Trophoblast cell (in vitro differentiated cells and primary cell): Measurements from ENCODE around the gene SLC35F3.

Source experiments
- DNase-seq, 2 donors: peaks; one replicate each; pipeline ENCODE4 v3.0.0-alpha.2; 2016
- H2AFZ ChIP-seq: 2 replicates; pipeline ENCODE4 v1.6.1; 2013; ENCODE audit warnings: low read length, moderate library complexity, mild to moderate bottlenecking; ENCODE audit not compliant: insufficient read depth, poor library complexity
- H2AK5ac ChIP-seq: 2 replicates; pipeline ENCODE4 v1.6.1; 2013; ENCODE audit warnings: mild to moderate bottlenecking, low read length
- H2BK120ac ChIP-seq: 2 replicates; pipeline ENCODE4 v1.6.1; 2013; ENCODE audit warnings: low read length, mild to moderate bottlenecking, moderate library complexity; ENCODE audit not compliant: insufficient read depth, poor library complexity
- H2BK12ac ChIP-seq: 2 replicates; pipeline ENCODE4 v1.6.1; 2013; ENCODE audit warnings: mild to moderate bottlenecking, low read length, moderate library complexity
- H2BK5ac ChIP-seq: 2 replicates; pipeline ENCODE4 v1.6.1; 2013; ENCODE audit warnings: low read length, low read depth, moderate library complexity, mild to moderate bottlenecking; ENCODE audit not compliant: poor library complexity
- H3K14ac ChIP-seq: 2 replicates; pipeline ENCODE4 v1.6.1; 2013; ENCODE audit warnings: mild to moderate bottlenecking, low read length
- H3K18ac ChIP-seq: 2 replicates; pipeline ENCODE4 v1.6.1; 2013; ENCODE audit warnings: mild to moderate bottlenecking, low read length
- H3K23ac ChIP-seq: 2 replicates; pipeline ENCODE4 v1.6.1; 2013; ENCODE audit warnings: low read length
- H3K27ac ChIP-seq: 2 replicates; pipeline ENCODE4 v1.5.1; 2013; ENCODE audit warnings: low read depth, mild to moderate bottlenecking, inconsistent platforms, low read length, moderate library complexity
- H3K27me3 ChIP-seq: 2 replicates; pipeline ENCODE4 v1.6.1; 2013; ENCODE audit warnings: inconsistent platforms, mild to moderate bottlenecking, low read length, moderate library complexity; ENCODE audit not compliant: insufficient read depth
- H3K36me3 ChIP-seq, 2 experiments: 1 replicate in 1 of 2; 2 replicates in 1 of 2; pipeline ENCODE4 v1.6.1; 2013; ENCODE audit warnings: low read length in 2 of 2, mild to moderate bottlenecking in 2 of 2, moderate library complexity in 1 of 2; ENCODE audit not compliant: insufficient read depth in 2 of 2, control insufficient read depth in 1 of 2
- H3K4ac ChIP-seq: 2 replicates; pipeline ENCODE4 v1.6.1; 2013; ENCODE audit warnings: low read depth, mild to moderate bottlenecking, low read length, moderate library complexity
- H3K4me1 ChIP-seq, 2 experiments: 1 replicate in 1 of 2; 2 replicates in 1 of 2; pipeline ENCODE4 v1.6.1; 2013; ENCODE audit warnings: low read length in 2 of 2, mild to moderate bottlenecking in 2 of 2, moderate library complexity in 1 of 2; ENCODE audit not compliant: insufficient read depth in 2 of 2, control insufficient read depth in 1 of 2
- H3K4me2 ChIP-seq: 2 replicates; pipeline ENCODE4 v1.6.1; 2013; ENCODE audit warnings: inconsistent platforms, mild to moderate bottlenecking, low read length, moderate library complexity
- H3K4me3 ChIP-seq: 2 replicates; pipeline ENCODE4 v1.5.1; 2013; ENCODE audit warnings: mild to moderate bottlenecking, low read depth, low read length, inconsistent platforms
- H3K79me1 ChIP-seq: one replicate; pipeline ENCODE4 v1.6.1; 2013; ENCODE audit warnings: low read length
- H3K79me2 ChIP-seq: 2 replicates; pipeline ENCODE4 v1.6.1; 2013; ENCODE audit warnings: low read length, mild to moderate bottlenecking; ENCODE audit not compliant: control insufficient read depth, insufficient read depth, poor library complexity
- H3K9ac ChIP-seq: 2 replicates; pipeline ENCODE4 v1.6.1; 2013; ENCODE audit warnings: mild to moderate bottlenecking, low read length
- H3K9me3 ChIP-seq: 2 replicates; pipeline ENCODE4 v1.6.1; 2013; ENCODE audit warnings: low read depth, mild to moderate bottlenecking, control low read depth, inconsistent platforms, low read length; ENCODE audit not compliant: insufficient read depth
- H4K12ac ChIP-seq: 2 replicates; pipeline ENCODE4 v1.6.1; 2013; ENCODE audit warnings: low read depth, mild to moderate bottlenecking, low read length, moderate library complexity
- H4K8ac ChIP-seq: 2 replicates; pipeline ENCODE4 v1.6.1; 2013; ENCODE audit warnings: low read depth, mild to moderate bottlenecking, low read length, moderate library complexity
- H4K91ac ChIP-seq: one replicate; pipeline ENCODE4 v1.6.1; 2013; ENCODE audit warnings: low read depth, mild to moderate bottlenecking, low read length, moderate library complexity
- WGBS: extraction: QIAGEN DNeasy Blood & Tissue Kit; methylation state at CpG from one replicate; pipeline ENCODE4 v1.1.7; 2013; ENCODE audit warnings: missing lambda C conversion rate; ENCODE audit not compliant: insufficient read length, insufficient coverage; ENCODE audit errors: extremely low coverage; 5-methylcytosine and 5-hydroxymethylcytosine counted together

SLC35F3 gene

DNA sequence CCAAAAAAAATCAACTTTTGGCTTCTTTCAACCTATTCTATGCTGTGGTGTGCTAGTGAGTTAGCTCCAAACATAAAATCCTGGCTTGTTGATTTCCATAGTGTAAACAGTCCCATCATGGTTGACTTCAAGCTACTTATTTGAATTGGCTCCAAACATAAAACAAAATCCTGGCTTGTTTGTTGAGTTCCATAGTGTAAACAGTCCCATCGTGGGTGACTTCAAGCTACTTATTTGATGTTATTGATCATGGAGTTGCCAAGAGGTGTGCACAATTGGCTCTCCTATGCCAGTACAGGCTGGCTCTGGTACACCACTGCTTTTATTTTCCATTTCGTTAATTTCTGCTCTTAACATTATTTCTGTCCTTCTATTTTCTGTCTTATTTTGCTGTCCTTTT lies 466.9 kb downstream of the SLC35F3 start:
- Histone ChIP-seq H2BK12ac (no peak overlapping the region), H3K4ac (no peak overlapping the region), H2BK120ac (no peak overlapping the region), H4K8ac (no peak overlapping the region), H2AFZ (no peak overlapping the region), H4K91ac (no peak overlapping the region), H3K27me3 (no peaks in the 10 kb centered on the region), H4K12ac (no peak overlapping the region), H3K14ac (no peak overlapping the region), H3K4me1 (peaks cover 0 to 4% of the 10 kb centered on the region in 2 experiments), H3K27ac (no peak overlapping the region), H3K4me2 (no peak overlapping the region), H3K9ac (no peak overlapping the region), H2BK5ac (no peak overlapping the region), H3K9me3 (no peaks in the 10 kb centered on the region), H3K79me1 (peaks cover 10% of the 10 kb centered on the region), H3K36me3 (peaks cover 5 to 6% of the 10 kb centered on the region in 2 experiments), H3K4me3 (no peak overlapping the region), H3K79me2 (peaks cover 8% of the 10 kb centered on the region), H3K18ac (no peak overlapping the region), H3K23ac (no peak overlapping the region), H2AK5ac (no peak overlapping the region)
- no CpG with 5 or more reads among the region's 2 CpGs for WGBS
- DNase-seq: no peak

DNA sequence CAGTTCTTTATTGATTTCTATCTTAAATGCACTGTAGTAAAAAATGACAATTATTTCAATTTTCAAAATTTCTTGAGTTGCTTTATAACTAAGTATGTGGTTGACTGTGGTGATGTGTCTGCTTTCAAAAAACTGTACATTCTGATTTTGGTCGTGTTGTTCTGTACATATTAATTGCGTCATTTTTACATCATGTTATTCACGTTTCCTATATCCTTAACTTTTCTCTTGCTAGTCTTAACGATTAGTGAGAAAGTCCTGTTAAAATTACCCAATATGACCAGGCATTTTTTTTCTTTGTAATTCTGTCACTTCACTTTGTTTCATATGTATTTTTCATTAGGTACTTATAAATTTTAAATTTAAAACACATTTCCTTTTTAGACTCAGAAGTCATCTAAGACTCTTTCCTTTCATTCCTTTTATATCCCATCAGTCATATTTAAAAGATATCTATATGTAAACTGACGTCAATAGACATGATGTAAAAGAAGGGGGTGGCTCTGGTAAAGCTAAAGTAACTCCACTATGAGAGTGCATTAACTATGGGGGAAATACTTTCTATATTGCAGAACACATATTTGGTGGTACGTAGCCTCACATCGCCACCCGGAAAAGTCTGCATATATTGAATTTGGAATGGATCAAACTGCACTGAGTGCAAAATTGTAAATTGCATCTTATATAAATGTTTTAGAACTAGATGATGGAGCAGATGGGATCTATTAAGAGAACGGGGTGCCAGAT lies 467.7 kb downstream of the SLC35F3 start:
- Histone ChIP-seq H4K91ac (no peak overlapping the region), H3K9me3 (no peaks in the 10 kb centered on the region)
- WGBS: no CpG with 5 or more reads among the region's 9 CpGs

DNA sequence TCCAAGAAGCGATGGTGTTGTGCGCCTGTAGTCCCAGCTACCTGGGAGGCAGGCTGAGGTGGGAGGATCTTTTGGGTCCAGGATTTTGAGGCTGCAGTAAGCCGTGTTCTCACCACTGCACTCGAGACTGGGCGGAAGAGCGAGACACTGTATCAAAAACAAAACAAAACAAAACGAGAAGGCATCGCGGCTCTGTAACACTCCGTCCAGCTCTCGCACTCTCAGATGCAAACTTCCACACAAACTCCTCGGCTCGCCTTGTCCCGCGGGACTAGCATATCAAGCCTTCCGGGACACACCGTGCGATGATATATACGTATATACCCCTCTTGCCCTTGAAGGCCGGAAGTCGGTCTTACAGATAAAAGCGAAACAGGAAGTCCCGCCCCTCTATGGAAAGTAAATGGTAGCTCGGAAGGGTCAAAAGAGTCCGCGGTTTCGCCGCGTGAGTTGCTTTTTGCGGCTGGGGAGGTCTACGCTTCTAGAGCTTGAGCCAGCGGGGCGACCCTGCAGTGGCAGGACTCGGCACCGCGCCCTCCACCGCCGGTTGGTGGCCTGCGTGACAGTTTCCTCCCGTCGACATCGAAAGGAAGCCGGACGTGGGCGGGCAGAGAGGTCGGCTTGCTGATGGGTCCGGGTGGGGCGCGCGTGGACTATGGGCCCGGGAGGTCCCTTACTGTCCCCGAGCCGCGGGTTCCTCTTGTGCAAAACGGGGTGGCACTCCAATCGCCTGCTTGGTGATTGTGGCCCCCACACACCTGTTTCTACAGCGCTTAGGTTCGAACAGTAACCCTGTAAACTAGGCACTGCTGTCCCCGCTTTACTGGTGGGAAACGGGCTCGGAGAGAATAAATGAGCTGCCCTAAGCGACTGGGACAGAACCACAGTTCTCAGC lies 468.8 kb downstream of the SLC35F3 start, which contains the start of gene COA6:
Gene COA6, plus strand, starts transcription at position 393 of the 895 bp plus-strand sequence. Its CDS starts 11 bp downstream, at position 404.
- H4K12ac ChIP-seq: peak within 1 kb of the TSS; percentile 90

More for the DNA sequence above, 467.7 kb downstream of the SLC35F3 start:
- H3K4me2 ChIP-seq: peak overlapping the region; percentile 55
- H2AFZ ChIP-seq: no peak overlapping the region
- H3K23ac ChIP-seq: no peak overlapping the region
- H3K79me1 ChIP-seq: peaks cover 10% of the 10 kb centered on the region
- peaks cover 0 to 4% of the 10 kb centered on the region in 2 experiments for H3K4me1 ChIP-seq
- no peak overlapping the region for H3K4me3 ChIP-seq
- no peak overlapping the region for H2BK12ac ChIP-seq
- H3K27ac ChIP-seq: no peak overlapping the region
- H3K14ac ChIP-seq: no peak overlapping the region
- no peak overlapping the region for H2BK120ac ChIP-seq
- no peak overlapping the region for H4K12ac ChIP-seq
- no peak overlapping the region for H4K8ac ChIP-seq
- no peaks in the 10 kb centered on the region for H3K27me3 ChIP-seq
- H3K79me2 ChIP-seq: peaks cover 8% of the 10 kb centered on the region
- H3K4ac ChIP-seq: no peak overlapping the region
- DNase-seq: no peak
- H2AK5ac ChIP-seq: no peak overlapping the region
- H3K36me3 ChIP-seq: peaks cover 6 to 11% of the 10 kb centered on the region in 2 experiments
- no peak overlapping the region for H3K9ac ChIP-seq
- no peak overlapping the region for H3K18ac ChIP-seq
- no peak overlapping the region for H2BK5ac ChIP-seq

DNA sequence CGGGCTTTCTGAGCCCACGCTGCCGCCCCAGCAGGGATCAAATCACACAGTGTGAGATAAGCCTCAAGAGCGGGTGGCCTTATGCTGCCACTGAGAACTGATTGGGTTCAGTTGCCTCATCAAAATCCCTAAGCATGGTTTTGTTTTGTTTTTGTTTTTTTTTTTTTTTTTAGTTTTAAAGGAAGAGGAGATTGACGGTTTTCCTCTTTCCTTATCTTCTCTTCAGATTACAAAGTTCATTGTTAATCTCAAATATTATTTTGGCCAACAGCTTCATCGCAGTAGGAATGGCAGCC lies 469.4 kb downstream of the SLC35F3 start:
- Histone ChIP-seq H3K14ac (peak overlapping the region; percentile 95), H4K12ac (peak overlapping the region; percentile 90), H4K8ac (peak overlapping the region; percentile 98), H3K4me2 (peak overlapping the region; percentile 78), H2AFZ (peak overlapping the region; percentile 95), H3K79me1 (peaks cover 10% of the 10 kb centered on the region), H3K4me3 (peak overlapping the region; percentile 94), H3K9ac (peak overlapping the region; percentile 96), H4K91ac (peak overlapping the region; percentile 97), H3K4ac (no peak overlapping the region), H3K9me3 (no peaks in the 10 kb centered on the region), H3K27me3 (no peaks in the 10 kb centered on the region), H3K4me1 (peaks cover 0 to 4% of the 10 kb centered on the region in 2 experiments), H3K27ac (no peak overlapping the region), H2AK5ac (no peak overlapping the region), H3K23ac (no peak overlapping the region), H2BK5ac (peak overlapping the region; percentile 96), H3K36me3 (peaks cover 12 to 19% of the 10 kb centered on the region in 2 experiments), H2BK12ac (no peak overlapping the region), H2BK120ac (peak overlapping the region; percentile 92), H3K18ac (peak overlapping the region; percentile 98), H3K79me2 (peaks cover 8% of the 10 kb centered on the region)
- no CpG with 5 or more reads among the region's 6 CpGs for WGBS
- no peak for DNase-seq

More for the DNA sequence above, 468.8 kb downstream of the SLC35F3 start, which contains the start of gene COA6:
- Histone ChIP-seq H3K18ac (peak within 1 kb of the TSS; percentile 98), H3K4me1 (peaks cover 0 to 4% of the 10 kb centered on the region in 2 experiments), H3K36me3 (peaks cover 12 to 18% of the 10 kb centered on the region in 2 experiments), H3K9me3 (no peaks in the 10 kb centered on the region), H3K27me3 (no peaks in the 10 kb centered on the region), H4K8ac (peak within 1 kb of the TSS; percentile 98), H2BK5ac (peak within 1 kb of the TSS; percentile 96), H2AFZ (peak within 1 kb of the TSS; percentile 95), H3K4ac (peak within 1 kb of the TSS; percentile 91), H2AK5ac (no peak within 1 kb of the TSS), H4K91ac (peak within 1 kb of the TSS; percentile 97), H3K79me1 (peaks cover 10% of the 10 kb centered on the region), H2BK12ac (no peak within 1 kb of the TSS), H2BK120ac (peak within 1 kb of the TSS; percentile 92), H3K14ac (peak within 1 kb of the TSS; percentile 95), H3K27ac (peak within 1 kb of the TSS; percentile 92), H3K4me3 (peak within 1 kb of the TSS; percentile 94), H3K9ac (peak within 1 kb of the TSS; percentile 96), H3K79me2 (peaks cover 8% of the 10 kb centered on the region), H3K4me2 (peak within 1 kb of the TSS; percentile 78), H3K23ac (no peak within 1 kb of the TSS)
- DNase-seq: peak; percentile 87 to 97
- no CpG with 5 or more reads among the region's 62 CpGs for WGBS
